ENCODE measurements around the gene ZNF93.

- TF ChIP-seq ZNF343 (CRISPR knock-in tag; IDR thresholded peaks at IDR 0.05) (no peak), MED1 (CRISPR knock-in tag; IDR thresholded peaks at IDR 0.05) (no peak), CTCF (CRISPR knock-in tag; IDR thresholded peaks at IDR 0.05) (no peak), BCL6 (CRISPR knock-in tag; IDR thresholded peaks at IDR 0.05) (no peak), ZNF292 (CRISPR knock-in tag; IDR thresholded peaks at IDR 0.05; ENCODE audit: borderline replicate concordance, low read depth) (no peak), IRF2 (CRISPR knock-in tag; IDR thresholded peaks at IDR 0.05) (no peak), RCOR2 (CRISPR knock-in tag; IDR thresholded peaks at IDR 0.05) (no peak), FOXO4 (CRISPR knock-in tag; conservative IDR thresholded peaks at IDR 0.05) (no peak), ZMAT5 (CRISPR knock-in tag; IDR thresholded peaks at IDR 0.05; ENCODE audit: borderline replicate concordance, low read depth) (no peak), NFIB (CRISPR knock-in tag; IDR thresholded peaks at IDR 0.05; ENCODE audit: borderline replicate concordance) (no peak), POLR2A (IDR thresholded peaks at IDR 0.05; ENCODE audit: insufficient read depth in 1 of 2, low read depth in 2 of 2, low read length in 2 of 2) (no peak), ZNF510 (CRISPR knock-in tag; IDR thresholded peaks at IDR 0.05; ENCODE audit: low read depth) (no peak)
These were observed 512 bp upstream of the ZNF93 start for GRCh38 chr19:19900139-19900728.

Data from HepG2 (cell line).